ENCODE data around the gene MCM7.
A peak's percentile ranks its signal among the peaks of the same experiment; 100 is the strongest.
"Not testable (repeated sequence)": the region's sequence is repeated elsewhere in the genome, so short reads cannot be mapped to it uniquely, and the experiment has no call there.

The MCM7 gene

GRCh38 chr7:100101016-100101862, at the start of gene MCM7, which contains the start of gene AP4M1:
Gene MCM7, minus strand, starts transcription at chr7:100101397. Its CDS starts 103 bp downstream, at chr7:100101294.
Gene AP4M1, plus strand, starts transcription at chr7:100101643. Its CDS starts 72 bp downstream, at chr7:100101715.
- DNase-seq = peak; percentile 99

GRCh38 chr7:100148559-100149328, 47.5 kb upstream of the MCM7 start, which contains the start of gene LAMTOR4:
Gene LAMTOR4, plus strand, starts transcription at chr7:100148918. Its CDS starts 55 bp downstream, at chr7:100148973.
- peak; percentile 99 for DNase-seq

GRCh38 chr7:100148225-100148558, 47.0 kb upstream of the MCM7 start:
- DNase-seq = no peak

- no peak for DNase-seq
Observed at GRCh38 chr7:100147278-100147677, 46.1 kb upstream of the MCM7 start.

GRCh38 chr7:100146350-100146749, 45.2 kb upstream of the MCM7 start:
- not testable (repeated sequence) for DNase-seq

- DNase-seq = no peak
Observed at GRCh38 chr7:100142461-100142860, 41.3 kb upstream of the MCM7 start.

GRCh38 chr7:100141555-100141949, 40.4 kb upstream of the MCM7 start:
- DNase-seq = no peak

- no peak for DNase-seq
Observed at GRCh38 chr7:100137851-100138760, 36.9 kb upstream of the MCM7 start.

GRCh38 chr7:100132697-100133151, 31.5 kb upstream of the MCM7 start:
- DNase-seq = peak; percentile 71

- no peak for DNase-seq
Observed at GRCh38 chr7:100132126-100132525, 30.9 kb upstream of the MCM7 start.

GRCh38 chr7:100130608-100131453, 29.6 kb upstream of the MCM7 start:
- peak; percentile 82 for DNase-seq

- not testable (repeated sequence) for DNase-seq
Observed at GRCh38 chr7:100130220-100130607, 29.0 kb upstream of the MCM7 start.

- DNase-seq = no peak
Observed at GRCh38 chr7:100128637-100128963, 27.4 kb upstream of the MCM7 start.

GRCh38 chr7:100127866-100128636, 26.9 kb upstream of the MCM7 start:
- no peak for DNase-seq

- DNase-seq = peak; percentile 92
Observed at GRCh38 chr7:100126931-100127865, 26.0 kb upstream of the MCM7 start, which contains the start of gene MBLAC1. Gene MBLAC1, plus strand, starts transcription at chr7:100126967. Its CDS starts 429 bp downstream, at chr7:100127396.

- no peak for DNase-seq
Observed at GRCh38 chr7:100126239-100126930, 25.2 kb upstream of the MCM7 start.

GRCh38 chr7:100124301-100125230, 23.4 kb upstream of the MCM7 start:
- DNase-seq = no peak

GRCh38 chr7:100122568-100122967, 21.4 kb upstream of the MCM7 start:
- no peak for DNase-seq
